ENCODE data around the gene CWC15.

- TF ChIP-seq CTCF (conservative IDR thresholded peaks at IDR 0.05; ENCODE audit: low read length) (no peak), EZH2phosphoT487 (IDR thresholded peaks at IDR 0.05; ENCODE audit: borderline replicate concordance) (no peak)
These were observed 45.0 kb downstream of the CWC15 start for GRCh38 chr11:94928117-94928990.
